SIG-M5 (cell line): ENCODE data around the gene CIAO3.
"Not testable (repeated sequence)": the region's sequence is repeated elsewhere in the genome, so short reads cannot be mapped to it uniquely, and the experiment has no call there.

ENCODE experiments used
- DNase-seq: peaks from one replicate; lab custom pipeline; 2025; lab: John Stamatoyannopoulos, UW

Gene CIAO3

DNA sequence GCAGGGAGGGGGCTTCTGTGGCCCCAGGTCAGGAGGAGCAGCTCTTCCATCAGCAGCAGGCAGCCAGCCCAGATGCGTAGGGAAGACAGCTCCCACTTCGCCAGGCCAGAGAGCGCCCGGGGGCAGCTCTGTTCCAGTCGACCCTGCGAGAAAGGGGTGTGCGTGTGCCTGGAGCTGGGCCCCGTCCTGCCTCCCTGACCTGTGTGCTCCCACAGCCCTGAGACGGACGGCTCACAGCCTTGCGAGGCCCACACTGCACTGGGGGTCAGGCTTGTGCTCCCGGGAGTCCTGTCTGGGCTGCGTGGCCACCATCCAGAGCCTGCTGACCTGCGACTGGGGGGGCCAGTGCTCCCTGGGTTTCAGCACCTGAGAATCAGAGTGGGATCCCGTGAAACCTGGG is 19.3 kb upstream of the CIAO3 start:
- DNase-seq, result no peak

DNA sequence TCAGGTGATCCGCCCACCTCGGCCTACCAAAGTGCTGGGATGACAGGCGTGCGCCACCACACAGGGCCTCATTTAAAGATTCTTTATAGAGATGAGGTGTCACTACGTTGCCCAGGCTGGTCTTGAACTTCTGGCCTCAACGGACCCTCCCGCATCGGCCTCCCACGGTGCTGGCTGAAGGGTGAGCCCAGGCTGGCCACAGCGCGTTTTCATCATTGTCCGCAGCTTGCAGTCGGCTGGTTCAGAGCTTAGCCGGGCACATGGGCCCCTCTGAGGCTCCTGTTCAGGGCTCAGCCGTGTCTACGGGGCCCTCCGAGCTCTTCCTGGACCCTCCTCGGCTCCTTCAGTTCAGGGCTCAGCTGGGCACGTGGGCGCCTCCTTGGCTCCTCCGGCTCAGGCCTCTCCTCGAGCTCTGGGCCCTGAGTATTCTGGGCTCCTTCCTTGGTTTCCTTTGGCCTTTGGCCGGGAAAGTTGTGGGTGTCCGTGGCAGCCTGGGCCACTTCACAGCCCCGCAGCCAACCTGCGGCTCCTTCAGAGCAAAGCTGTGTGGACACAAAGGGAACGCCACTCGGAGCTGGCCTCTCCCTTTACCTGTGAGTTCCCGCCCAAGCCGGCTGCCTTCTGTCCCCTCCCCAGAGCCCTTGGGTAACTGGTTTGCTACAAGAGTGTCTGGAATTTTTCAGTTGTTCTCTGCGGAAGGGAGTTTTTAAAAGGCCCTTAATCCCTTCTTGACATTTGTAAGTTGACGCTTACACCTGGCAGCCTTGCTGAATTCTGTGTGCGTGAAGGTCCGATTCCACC is 18.5 kb upstream of the CIAO3 start:
- no peak for DNase-seq

DNA sequence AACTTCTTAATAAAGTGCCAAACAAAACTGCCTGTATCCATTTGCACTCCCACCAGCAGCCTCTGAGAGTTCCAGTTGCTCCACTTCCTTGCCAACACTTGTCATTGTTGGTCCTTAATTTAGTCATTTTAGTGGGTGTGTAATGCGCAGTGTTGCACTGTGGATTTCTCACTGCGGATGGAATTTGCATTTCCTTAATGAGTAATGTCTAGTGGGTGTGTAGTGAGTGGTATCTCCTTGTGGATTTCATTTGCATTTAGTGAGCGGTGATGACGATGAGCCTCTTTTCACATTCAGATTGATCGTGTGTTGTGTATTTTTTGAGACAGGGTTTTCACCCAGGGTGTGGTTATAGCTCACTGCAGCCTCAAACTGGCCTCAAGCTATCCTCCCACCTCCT is 15.6 kb upstream of the CIAO3 start:
- no peak for DNase-seq

DNA sequence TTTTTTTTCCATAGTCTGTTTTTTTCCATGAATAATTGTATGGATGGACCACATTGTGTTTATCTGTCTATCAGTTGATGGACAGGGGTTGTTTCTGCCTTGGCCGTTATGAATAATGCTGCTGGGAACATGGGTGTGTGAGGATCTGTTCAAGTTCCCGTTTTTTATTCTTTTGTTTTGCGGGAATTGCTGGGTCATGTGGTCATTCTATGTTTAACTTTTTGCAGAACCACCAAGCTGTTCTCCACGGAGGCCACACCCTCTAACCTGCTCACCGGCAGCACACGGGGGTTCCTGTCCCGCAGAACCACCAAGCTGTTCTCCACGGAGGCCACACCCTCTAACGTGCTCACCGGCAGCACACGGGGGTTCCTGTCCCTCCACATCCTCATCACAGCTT is 13.9 kb upstream of the CIAO3 start:
- DNase-seq, result no peak

DNA sequence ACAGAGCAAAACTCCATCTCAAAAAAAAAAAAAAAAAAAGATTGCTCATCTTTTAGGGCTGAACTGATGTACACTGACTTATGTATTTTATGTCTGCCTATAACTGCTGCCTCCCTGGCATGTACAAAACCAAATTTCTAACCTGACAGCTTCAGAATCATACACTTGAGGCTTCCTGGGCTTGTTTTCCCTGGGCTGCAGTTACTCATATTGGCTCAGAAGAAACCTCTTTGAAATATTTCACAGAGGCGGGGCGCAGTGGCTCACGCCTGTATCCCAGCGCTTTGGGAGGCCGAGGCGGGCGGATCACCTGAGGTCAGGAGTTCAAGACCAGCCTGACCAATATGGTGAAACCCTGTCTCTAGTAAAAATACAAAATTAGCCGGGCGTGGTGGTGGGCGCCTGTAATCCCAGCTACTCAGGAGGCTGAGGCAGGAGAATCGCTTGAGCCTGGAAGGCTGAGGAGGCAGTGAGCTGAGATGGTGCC is 13.4 kb upstream of the CIAO3 start:
- DNase-seq, result not testable (repeated sequence)

DNA sequence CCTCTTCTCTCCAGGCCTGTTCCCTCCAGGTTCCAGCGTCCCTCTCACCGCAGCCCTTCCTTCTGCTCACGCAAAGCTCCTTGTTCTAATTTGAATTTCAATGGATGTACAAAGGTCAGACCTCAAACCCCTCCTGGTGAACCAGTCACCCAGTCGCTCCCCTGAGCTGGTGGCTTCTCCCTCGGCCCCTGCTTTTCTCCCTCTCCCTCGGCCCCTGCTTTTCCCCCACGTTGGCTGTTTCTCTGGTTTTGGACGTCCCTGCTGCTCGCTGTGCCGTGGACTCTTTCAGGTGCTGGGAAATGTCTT is 11.2 kb upstream of the CIAO3 start:
- no peak for DNase-seq

DNA sequence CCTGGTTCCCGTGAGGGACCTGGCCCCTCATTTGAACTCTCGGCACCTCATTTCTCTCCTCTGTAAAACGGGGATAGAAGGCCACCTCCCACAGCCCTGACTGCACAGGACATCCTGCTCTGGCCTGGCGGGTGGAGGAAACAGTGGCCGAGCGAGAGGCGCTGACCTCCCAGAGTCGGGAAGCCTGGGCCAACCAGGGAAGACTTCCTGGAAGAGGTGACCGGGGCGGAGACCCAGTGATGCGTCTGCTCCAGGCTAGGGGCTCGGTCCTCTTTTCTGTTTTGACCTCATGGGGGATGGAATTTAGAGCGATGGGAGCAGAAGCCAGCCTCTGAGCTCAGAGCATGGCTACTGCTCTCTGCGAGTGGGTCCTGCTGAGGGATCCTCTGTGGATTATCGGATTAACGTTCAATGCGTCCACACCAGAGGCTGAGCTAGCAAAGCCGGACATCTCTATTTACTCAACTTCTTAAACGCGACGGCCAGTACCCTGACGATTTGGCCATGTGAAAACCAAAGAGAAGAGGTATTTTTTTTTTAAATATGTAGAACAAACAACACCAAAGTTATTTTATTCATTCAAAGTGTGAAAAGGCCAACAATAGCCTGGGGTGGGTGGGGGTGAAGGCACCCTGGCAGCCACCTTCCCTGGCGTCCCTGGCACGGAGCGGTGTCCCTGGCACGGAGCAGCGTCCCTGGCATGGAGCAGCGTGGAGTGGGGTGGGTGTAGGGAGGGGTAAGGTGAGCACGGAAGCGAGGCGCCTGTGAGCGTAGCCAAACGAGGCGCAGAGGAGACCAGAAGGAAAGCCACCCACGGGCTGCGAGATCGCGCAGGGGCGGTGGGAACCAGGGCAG is 10.6 kb upstream of the CIAO3 start:
- no peak for DNase-seq

DNA sequence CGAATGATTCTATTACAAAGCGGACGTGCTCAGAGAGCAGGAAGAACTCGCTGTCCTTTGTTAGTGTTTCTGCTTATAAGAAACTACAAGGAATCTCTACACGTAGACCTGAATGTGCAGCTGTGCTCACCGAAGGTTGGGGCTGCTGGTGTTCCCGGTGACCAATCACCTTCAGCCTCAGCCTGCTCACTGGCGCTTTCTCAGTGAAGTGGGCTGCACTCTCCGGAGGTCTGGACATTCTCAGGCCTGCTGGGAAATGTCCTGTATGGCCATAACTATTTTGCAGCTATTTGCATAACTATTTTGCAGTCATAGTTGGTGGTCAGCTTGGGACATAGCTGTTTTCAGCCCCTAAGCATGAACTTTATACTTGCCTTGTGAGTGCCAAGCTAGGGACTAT is 9.7 kb upstream of the CIAO3 start:
- DNase-seq, result no peak

DNA sequence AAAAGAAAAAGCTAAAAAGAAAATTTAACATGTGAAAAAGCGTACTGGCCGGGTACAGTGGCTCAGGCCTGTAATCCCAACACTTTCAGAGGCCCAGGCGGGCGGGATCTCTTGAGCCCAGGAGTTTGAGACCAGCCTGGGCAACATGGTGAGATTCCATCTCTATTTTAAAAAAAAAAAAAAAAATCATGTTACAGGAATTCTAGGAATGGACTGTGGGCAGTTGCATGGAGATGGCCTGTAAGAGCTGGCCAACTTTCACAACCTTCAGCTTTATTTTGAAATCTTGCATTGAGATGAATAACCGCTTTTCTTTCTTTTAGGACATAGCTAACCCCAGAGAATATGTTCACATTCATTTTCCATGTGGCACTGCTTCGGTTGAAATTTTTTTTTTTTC is 8.2 kb upstream of the CIAO3 start:
- no peak for DNase-seq

DNA sequence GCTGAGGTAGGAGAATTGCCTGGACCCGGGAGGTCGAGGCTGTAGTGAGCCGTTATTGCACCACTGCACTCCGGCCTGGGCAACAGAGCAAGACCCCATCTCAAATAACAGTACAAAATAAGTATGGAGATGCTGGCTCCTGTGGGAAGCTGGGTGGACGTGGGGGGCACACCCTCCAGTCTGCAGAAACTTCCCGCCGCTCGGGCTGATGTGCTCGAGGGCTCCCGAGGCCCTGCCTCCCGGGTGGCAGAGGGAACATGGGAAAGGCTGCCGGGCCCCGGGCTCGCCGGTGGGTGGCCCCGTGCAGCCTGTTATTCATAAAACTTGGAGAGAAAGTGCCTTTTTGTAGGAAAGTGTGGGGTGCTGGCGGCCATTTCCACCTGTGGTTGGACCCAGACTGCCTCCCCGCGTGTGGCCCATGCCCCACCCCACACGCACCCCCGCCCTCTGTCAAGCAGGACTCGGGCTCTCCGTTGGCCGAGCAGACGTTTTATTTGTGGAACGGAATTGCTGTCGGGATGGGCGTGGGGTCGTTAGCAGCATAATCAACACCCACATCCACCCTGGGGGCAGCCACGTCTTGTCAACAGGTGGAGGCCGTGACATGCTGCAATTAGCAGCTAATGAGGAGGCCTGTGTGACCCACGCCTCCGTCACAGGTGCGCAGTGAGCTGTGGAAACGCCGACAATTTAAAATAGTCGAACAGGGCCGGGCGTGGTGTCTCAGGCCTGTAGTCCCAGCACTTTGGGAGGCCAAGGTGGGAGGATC is 7.4 kb upstream of the CIAO3 start:
- DNase-seq, result no peak

DNA sequence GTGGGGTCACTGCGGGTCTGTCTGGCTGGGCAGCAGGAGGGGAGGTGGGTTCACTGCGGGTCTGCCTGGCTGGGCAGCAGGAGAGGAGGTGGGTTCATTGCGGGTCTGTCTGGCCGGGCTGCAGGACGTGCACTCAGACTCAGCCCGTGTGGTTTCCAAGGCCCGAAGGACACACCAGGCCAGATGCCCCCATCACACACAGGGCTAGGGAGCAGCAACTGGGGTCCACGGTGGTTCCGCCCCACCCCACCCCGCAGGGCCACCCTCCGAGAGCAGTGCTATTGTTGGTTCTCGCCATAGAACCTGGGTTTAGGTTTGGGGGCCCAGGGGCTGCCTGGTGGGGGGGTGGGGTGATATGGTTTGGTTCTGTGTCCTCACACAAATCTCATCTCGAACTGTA is 5.8 kb upstream of the CIAO3 start:
- no peak for DNase-seq

DNA sequence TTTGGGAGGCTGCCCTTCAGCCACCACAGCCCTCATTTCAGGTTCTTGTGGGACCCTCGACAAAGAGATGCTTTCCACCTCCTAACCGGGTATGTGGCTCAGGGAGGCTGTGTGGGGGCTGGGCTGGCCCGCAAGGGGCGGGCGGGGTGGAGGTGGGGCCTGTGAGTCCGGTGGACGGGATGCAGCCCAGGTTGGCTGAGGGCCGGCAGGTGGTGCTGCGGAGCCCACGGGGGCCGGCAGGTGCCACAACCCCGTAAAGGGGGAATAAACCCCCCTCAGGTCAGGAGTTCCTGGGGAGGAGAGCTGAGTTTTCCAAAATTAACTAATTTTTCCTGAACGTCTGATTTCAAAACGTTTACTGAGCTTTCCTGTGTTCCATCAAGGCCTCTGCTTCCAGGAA is 4.9 kb upstream of the CIAO3 start:
- DNase-seq, result no peak

DNA sequence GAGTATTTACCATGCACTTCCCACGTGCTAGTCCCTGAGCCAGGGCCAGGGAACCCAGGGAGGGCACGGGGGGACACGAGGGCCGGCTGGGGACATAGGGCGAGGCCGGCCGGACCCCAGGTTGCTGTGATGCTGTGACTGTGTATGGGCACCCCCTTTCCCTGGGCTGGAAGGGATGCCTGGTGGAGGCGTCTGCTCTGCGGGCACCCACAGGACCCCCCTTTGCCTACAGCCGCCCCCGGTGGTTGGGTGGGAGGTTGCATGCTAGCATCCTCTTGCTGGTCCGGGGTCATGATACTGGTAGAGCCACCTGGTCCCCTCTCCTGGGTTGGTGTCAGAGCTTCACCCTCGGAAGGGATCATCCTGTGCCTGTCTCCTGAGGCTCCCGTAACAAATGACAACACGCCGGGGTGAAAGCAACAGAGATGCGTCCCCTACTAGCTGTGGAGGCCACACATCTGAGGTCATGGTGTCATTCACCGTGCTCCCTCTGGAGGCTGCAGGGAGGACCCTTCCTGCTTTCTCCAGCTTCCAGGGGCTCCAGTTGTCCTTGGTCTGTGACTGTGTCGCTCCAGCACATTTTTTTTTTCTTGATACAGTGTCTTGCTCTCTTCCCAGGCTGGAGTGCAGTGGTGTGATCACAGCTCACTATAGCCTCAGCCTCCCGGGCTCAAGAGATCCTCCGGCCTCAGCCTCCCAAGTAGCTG is 3.1 kb upstream of the CIAO3 start:
- no peak for DNase-seq

DNA sequence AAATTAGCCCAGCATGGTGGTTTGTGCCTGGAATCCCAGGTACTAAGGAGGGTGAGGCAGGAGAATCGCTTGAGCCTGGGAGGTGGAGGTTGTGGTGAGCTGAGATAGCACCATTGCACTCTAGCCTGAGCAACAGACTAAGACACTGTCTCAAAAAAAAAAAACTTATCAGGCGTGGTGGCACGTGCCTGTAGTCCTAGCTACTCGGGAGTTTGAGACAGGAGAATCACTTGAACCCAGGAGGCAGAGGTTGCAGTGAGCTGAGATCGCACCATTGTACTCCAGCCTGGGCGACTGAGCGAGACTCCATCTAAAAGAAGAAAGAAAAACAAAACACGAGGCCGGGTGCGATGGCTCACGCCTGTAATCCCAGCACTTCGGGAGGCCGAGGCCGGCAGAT is 2.1 kb upstream of the CIAO3 start:
- DNase-seq, result not testable (repeated sequence)

DNA sequence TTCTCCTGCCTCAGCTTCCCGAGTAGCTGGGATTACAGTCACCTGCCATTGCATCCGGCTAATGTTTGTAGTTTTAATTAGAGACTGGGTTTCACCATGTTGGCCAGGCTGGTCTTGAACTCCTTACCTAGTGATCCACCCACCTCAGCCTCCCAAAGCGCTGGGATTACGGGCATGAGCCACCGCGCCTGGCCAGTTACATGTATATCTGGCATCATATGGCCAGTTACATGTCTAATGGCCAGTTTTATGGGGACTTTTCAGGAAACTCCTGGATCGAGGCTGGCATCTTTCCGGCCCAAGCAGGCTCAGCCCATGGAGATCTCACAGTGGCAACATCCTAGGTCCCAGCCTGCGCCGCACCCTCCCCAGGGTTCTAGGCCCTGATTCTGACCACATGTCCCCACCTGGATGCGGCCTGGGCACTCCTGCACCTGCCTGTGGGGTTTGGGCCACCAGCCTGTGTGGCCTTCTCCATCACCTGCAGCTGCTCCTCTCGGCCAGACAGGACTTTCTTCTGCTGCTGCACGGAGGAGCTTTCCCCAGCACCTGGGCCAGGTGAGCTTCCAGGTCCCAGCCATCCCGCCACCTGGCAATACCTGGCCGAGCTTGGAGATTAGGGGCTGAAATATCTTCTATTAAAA is 1.3 kb upstream of the CIAO3 start:
- DNase-seq, result no peak

DNA sequence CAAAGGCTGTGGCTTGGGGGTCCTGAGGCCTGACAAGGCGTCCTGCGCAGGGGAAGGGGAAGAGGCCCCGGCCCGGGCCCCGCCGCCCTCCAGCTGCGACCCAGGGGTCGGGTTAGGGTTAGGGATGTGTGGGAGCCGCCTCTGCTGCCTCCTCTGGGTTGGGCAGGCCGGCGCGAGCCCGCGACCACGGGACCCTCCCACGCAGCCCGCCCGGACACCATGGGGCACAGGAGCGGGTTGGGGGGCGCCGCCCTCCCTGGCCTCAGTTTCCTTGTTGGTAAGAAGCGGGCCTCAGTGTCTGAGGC is 386 bp downstream of the CIAO3 start:
- no peak for DNase-seq

DNA sequence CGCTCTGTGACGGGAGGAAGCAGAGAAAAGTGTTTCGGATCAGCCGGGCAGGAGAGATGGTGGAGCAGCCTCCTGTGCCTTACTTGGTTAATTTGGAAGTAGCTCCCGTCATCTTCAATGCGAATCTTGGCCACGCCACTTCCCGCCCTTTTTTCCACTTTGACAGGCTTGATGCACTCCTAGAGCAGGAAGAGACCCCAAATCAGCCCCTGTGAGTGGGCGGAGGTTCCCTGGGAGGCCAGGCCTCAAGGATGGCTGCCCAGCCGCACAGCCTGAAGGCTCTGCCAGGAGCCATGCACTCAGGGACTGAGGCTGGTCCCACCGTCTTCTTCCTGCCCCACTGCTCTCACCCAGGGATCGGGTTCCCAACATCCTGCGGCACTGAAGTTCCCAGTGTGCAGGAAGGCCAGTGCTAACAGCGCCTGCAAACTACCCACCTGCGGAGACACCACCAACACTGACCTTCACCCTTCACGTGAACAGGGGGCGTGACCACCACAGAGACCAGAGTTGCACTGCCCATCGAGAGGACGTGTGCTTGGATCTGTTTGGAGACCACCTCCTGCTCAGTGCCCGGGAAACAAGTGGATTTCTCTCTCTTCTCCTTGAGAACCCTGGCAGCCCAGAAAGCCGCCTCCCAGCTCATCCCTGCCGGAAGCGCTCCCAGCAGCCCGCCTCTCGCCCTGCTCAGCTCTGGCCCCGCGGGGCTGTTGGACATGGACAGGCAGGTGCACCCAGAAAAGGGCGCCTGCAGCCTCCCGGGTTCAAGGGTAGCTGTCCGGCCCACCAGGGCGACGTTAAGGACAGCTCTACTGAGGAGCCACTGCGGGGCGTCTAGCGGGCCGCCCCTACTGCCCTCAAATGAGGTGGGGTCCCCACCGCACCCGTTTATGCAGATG is 988 bp downstream of the CIAO3 start:
- no peak for DNase-seq

DNA sequence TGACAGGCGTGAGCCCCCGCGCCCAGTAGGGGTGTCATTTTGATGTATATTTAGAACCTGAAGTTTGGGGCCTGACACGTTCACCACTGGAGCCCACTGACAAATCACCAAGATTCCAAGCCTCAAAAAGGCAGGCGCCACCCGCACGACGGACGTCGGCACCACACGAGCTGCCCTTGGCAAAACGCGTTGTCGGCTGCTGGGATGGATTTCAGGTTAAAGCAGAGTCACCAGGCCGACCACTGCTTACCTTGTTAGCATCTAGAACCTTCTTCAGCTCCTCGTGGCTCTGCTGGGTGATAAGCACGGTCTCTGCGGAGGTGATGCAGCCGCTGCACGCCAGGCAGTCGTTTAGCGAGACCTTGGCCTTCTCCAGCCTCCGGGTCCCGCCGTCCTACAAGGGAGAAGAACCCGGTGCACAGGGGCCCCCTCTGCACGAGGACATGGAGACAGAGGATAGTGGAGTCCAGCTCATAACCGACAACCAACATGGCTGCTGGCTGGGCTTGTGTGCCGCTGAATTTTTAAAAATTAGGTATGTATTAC is 3.8 kb downstream of the CIAO3 start:
- no peak for DNase-seq

DNA sequence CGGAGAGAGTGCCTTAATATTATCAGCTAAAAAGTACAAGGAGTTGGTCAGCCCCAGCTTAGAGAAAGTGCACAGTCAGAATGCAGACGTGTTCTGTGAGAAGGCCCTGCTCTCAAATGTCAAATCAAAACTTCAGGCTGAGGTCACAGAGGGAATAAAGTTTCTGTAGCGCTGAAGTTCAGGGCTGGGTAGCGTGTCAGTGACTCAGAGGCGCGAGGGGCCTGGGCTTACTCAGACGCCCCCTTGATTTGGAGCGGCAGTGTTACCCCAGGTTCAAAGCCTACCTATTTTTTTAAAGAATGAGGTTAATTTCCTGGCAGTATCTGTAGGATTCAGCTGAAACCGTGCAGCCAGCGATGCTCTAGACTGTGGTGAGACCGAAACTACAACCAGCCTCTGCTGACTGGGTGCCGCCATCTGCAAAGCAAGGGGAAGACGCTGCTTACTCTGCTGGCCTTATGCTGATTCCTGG is 4.8 kb downstream of the CIAO3 start:
- no peak for DNase-seq
